GM23248 (cell line): ENCODE measurements around the gene AHSG.

Source experiments
- EZH2 ChIP-seq: fragments of 200-600 bp; sonication (generic); IDR thresholded peaks from 2 replicates; pipeline ENCODE4 v1.6.1; 2018; ENCODE audit warnings: antibody characterized with exemption, mild to moderate bottlenecking; ENCODE audit not compliant: insufficient read depth, poor library complexity, severe bottlenecking
- EZH2phosphoT487 ChIP-seq: fragments of 200-600 bp; sonication (generic); IDR thresholded peaks from 2 replicates; pipeline ENCODE4 v1.6.1; 2018; ENCODE audit warnings: antibody characterized with exemption, moderate library complexity, mild to moderate bottlenecking, low read depth; ENCODE audit not compliant: insufficient read depth

DNA sequence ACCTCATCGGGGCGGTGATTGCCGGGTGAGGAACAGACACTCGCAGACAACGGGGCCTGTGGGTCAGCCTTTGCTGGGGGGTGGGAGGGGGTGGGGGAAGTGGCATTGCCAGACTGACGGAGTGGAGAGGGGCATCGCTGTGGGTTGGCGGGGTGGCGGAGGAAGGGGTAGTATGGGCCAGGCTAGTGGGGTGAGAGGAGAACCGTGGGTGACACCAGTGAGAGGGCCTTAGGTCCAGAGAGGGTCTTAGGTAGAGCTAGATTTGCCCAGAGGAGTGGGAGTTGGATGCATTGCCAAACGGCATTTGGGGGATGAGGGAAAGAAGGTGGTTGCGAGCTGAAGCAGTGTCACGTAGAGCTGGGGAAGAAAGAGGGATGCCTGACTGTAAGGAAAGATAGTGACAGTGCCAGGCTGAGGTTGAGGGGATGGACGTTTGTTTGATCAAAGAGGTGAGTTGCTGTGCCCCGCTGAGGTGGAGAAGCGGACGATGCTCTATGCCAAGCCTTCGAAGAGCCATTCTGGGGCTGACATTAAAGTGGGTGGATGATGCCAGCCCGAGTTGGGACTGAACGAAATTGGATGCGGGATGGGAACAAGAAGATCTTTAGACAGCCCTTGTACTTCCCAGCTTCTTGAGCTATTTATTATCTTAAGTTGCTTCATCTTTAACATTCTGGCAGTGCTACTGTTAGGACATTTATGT, 41.8 kb upstream of the AHSG start:
- TF ChIP-seq EZH2 (no peak), EZH2phosphoT487 (no peak)
